ENCODE data around the gene KIAA1671. TPM values are rescaled to one million over a fixed set of nuclear protein-coding genes. Genes with fewer than 3 reads are reported as not detected.
A peak's percentile ranks its signal among the peaks of the same experiment; 100 is the strongest.

Gene KIAA1671
- total and polyA plus RNA-seq, 2 of the 13 experiments (the other 11 are each of a cell fraction or from before 2014, with no cell fraction given), result 13.5 to 13.6 TPM

DNA sequence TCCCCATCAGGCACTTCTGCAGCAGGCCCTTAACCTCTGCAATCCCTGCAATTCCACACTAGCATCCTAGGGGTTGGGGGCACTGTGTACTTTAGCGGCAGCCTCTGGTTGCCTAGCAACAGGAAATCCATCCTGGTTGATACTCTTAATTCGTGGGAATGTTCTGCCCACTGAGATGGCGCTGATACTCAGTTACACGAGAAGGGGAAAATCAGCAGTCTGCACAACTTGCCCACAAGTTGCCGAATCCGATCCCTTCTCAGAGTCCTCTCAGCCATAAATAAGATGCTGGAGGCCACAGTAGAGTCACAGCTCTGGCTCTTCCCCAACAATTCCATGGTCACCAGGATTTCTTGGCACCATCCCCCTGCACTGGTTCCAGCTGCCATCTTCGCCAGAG lies 189.6 kb downstream of the KIAA1671 start:
- no TSS peak for BruUV-seq (replicated peaks)
- POLR2A ChIA-PET, result no interaction called here
- CTCF ChIA-PET (ENCODE audit: low intra/inter-chr PET ratio, low total read pairs), result no interaction called here

DNA sequence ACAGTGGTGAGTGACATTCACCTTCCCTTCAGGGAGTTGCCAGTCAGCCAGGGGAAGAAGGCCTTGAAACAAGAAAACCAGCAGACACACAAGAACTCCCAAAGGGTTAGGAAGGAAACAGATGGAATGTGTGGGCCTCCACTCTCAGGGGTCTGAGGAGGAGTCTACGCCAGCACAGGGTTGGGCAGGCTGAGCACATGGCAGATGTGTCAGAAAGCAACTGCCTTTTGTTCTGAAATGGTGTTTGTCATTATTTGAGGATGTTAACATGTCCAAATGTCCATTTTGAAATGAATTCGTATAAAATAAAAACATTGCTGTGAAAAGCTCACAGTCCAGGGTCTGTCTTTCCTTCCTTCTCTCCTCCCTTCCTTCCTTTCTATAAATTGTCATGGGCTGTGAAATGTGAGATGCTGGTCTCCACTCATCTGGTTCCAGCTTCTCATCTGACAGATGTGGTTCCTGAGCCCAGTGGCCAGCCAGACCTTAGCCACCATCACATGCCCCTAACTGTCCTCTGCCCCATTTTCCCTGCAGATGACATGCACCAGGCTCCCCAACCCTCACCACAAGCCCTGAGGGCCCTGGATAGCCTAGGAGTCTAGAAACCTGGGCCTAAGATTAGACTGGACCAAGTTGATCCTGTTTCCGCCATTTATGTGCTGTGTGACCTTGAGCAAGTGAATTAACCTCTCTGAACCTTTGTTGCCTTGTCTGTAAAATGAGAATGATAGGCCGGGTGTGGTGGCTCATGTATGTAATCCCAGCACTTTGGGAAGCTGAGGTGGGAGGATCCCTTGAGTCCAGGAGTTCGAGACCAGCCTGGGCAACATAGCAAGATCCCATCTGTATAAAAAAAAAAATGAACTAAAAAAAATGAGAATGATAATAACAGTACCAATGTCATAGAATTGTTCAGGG lies 190.9 kb downstream of the KIAA1671 start:
- intact Hi-C loops (cut with micrococcal nuclease; ENCODE audit: unreplicated experiment), result no loop called here
- peaks cover 0 to 1% of the 10 kb centered on the region in 2 experiments; a peak in 2 of 5 replicates for H3K36me3 ChIP-seq (replicated peaks in 1 of 2; ENCODE audit: control insufficient read depth in 1 of 2, insufficient read depth in 2 of 2, low read length in 2 of 2)
- H3K27ac ChIP-seq (ENCODE audit: extremely low read length, insufficient read depth, low read length), result no peak overlapping the region
- H4K20me1 ChIP-seq (ENCODE audit: insufficient read depth, low read length), result peaks cover 6% of the 10 kb centered on the region; the same call in 1 of the 2 replicates
- no peak overlapping the region for H3K4me3 ChIP-seq (replicated peaks in 1 of 3; ENCODE audit: insufficient read depth in 1 of 3, low read depth in 2 of 3, low read length in 3 of 3)
- no peak for ATAC-seq
- CTCF ChIA-PET (ENCODE audit: low intra/inter-chr PET ratio, low total read pairs), result no interaction called here
- no peak for DNase-seq (ENCODE audit: low spot score)
- in situ Hi-C loops (cut with HindIII; ENCODE audit: extremely low pct_ligation_motif_present, low pct_unique_long_range_greater_than_20kb), result no loop called here
- WGBS (ENCODE audit: low lambda C conversion rate), result 97% methylated on average over 5 of the region's 5 CpGs
- FAIRE-seq, result no peak
- no peaks in the 10 kb centered on the region for H3K9me3 ChIP-seq (ENCODE audit: low read length)
- peaks cover 15% of the 10 kb centered on the region for H3K4me1 ChIP-seq (ENCODE audit: insufficient read depth, low read length)
- H3K79me2 ChIP-seq (ENCODE audit: insufficient read depth, low read length), result peaks cover 4% of the 10 kb centered on the region
- H3K9ac ChIP-seq (ENCODE audit: insufficient read depth, low read depth, low read length), result no peak overlapping the region
- BruUV-seq (replicated peaks), result no TSS peak
- POLR2A ChIA-PET, result no interaction called here
- H3K4me2 ChIP-seq (ENCODE audit: low read depth, low read length), result no peak overlapping the region
- no peak overlapping the region for H2AFZ ChIP-seq (ENCODE audit: low read length)
- H3K27me3 ChIP-seq (ENCODE audit: control insufficient read depth in 1 of 2, insufficient read depth in 2 of 2, low read length in 2 of 2), result no peaks in the 10 kb centered on the region
- TF ChIP-seq, protein P1, sequence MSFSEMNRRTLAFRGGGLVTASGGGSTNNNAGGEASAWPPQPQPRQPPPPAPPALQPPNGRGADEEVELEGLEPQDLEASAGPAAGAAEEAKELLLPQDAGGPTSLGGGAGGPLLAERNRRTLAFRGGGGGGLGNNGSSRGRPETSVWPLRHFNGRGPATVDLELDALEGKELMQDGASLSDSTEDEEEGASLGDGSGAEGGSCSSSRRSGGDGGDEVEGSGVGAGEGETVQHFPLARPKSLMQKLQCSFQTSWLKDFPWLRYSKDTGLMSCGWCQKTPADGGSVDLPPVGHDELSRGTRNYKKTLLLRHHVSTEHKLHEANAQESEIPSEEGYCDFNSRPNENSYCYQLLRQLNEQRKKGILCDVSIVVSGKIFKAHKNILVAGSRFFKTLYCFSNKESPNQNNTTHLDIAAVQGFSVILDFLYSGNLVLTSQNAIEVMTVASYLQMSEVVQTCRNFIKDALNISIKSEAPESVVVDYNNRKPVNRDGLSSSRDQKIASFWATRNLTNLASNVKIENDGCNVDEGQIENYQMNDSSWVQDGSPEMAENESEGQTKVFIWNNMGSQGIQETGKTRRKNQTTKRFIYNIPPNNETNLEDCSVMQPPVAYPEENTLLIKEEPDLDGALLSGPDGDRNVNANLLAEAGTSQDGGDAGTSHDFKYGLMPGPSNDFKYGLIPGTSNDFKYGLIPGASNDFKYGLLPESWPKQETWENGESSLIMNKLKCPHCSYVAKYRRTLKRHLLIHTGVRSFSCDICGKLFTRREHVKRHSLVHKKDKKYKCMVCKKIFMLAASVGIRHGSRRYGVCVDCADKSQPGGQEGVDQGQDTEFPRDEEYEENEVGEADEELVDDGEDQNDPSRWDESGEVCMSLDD (CRISPR knock-in tag; IDR thresholded peaks at IDR 0.05; ENCODE audit: borderline replicate concordance), result no peak
- TF ChIP-seq ZNF225 (CRISPR knock-in tag; IDR thresholded peaks at IDR 0.05), result no peak
- no peak for TF ChIP-seq ZNF883 (CRISPR knock-in tag; IDR thresholded peaks at IDR 0.05; ENCODE audit: not compliant biosample characterization)
- TF ChIP-seq, protein P2, sequence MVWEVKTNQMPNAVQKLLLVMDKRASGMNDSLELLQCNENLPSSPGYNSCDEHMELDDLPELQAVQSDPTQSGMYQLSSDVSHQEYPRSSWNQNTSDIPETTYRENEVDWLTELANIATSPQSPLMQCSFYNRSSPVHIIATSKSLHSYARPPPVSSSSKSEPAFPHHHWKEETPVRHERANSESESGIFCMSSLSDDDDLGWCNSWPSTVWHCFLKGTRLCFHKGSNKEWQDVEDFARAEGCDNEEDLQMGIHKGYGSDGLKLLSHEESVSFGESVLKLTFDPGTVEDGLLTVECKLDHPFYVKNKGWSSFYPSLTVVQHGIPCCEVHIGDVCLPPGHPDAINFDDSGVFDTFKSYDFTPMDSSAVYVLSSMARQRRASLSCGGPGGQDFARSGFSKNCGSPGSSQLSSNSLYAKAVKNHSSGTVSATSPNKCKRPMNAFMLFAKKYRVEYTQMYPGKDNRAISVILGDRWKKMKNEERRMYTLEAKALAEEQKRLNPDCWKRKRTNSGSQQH (CRISPR knock-in tag; IDR thresholded peaks at IDR 0.05; ENCODE audit: low read depth), result no peak
- TF ChIP-seq KLF13 (CRISPR knock-in tag; IDR thresholded peaks at IDR 0.05), result no peak
- TF ChIP-seq MAZ (IDR thresholded peaks at IDR 0.05; ENCODE audit: borderline replicate concordance, low read depth, low read length), result no peak
- TF ChIP-seq MAZ (CRISPR knock-in tag; IDR thresholded peaks at IDR 0.05; ENCODE audit: low read depth), result no peak

More for the DNA sequence above, 189.6 kb downstream of the KIAA1671 start:
- no peaks in the 10 kb centered on the region for H3K9me3 ChIP-seq (ENCODE audit: low read length)
- no peak overlapping the region for H3K4me3 ChIP-seq (replicated peaks in 1 of 3; ENCODE audit: insufficient read depth in 1 of 3, low read depth in 2 of 3, low read length in 3 of 3)
- DNase-seq (ENCODE audit: low spot score) (no peak), FAIRE-seq (no peak), ATAC-seq (no peak)
- in situ Hi-C loops (cut with HindIII; ENCODE audit: extremely low pct_ligation_motif_present, low pct_unique_long_range_greater_than_20kb), result no loop called here
- H3K27ac ChIP-seq (ENCODE audit: extremely low read length, insufficient read depth, low read length), result no peak overlapping the region
- peaks cover 2 to 6% of the 10 kb centered on the region in 2 experiments; a peak in 2 of 5 replicates for H3K36me3 ChIP-seq (replicated peaks in 1 of 2; ENCODE audit: control insufficient read depth in 1 of 2, insufficient read depth in 2 of 2, low read length in 2 of 2)
- no peaks in the 10 kb centered on the region for H3K27me3 ChIP-seq (ENCODE audit: control insufficient read depth in 1 of 2, insufficient read depth in 2 of 2, low read length in 2 of 2)
- TF ChIP-seq POGZ (CRISPR knock-in tag; IDR thresholded peaks at IDR 0.05), result no peak
- TF ChIP-seq, protein P3, sequence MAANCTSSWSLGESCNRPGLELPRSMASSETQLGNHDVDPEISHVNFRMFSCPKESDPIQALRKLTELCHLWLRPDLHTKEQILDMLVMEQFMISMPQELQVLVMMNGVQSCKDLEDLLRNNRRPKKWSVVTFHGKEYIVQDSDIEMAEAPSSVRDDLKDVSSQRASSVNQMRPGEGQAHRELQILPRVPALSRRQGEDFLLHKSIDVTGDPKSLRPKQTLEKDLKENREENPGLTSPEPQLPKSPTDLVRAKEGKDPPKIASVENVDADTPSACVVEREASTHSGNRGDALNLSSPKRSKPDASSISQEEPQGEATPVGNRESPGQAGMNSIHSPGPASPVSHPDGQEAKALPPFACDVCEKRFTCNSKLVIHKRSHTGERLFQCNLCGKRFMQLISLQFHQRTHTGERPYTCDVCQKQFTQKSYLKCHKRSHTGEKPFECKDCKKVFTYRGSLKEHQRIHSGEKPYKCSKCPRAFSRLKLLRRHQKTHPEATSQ (CRISPR knock-in tag; IDR thresholded peaks at IDR 0.05; ENCODE audit: borderline replicate concordance), result no peak
- TF ChIP-seq RFX1 (IDR thresholded peaks at IDR 0.05), result peak; percentile 23; the same call in 1 of the 2 replicates
- no peak for TF ChIP-seq ZNF558 (CRISPR knock-in tag; IDR thresholded peaks at IDR 0.05; ENCODE audit: borderline replicate concordance)
- no peak for TF ChIP-seq NCOR1 (IDR thresholded peaks at IDR 0.05; ENCODE audit: borderline replicate concordance, low read length)
- TF ChIP-seq BRD4 (CRISPR knock-in tag; IDR thresholded peaks at IDR 0.05), result no peak
- no peak for TF ChIP-seq STAG1 (CRISPR knock-in tag; IDR thresholded peaks at IDR 0.05)
- no peak overlapping the region for H3K4me2 ChIP-seq (ENCODE audit: low read depth, low read length)
- intact Hi-C loops (cut with micrococcal nuclease; ENCODE audit: unreplicated experiment), result no loop called here
- H3K4me1 ChIP-seq (ENCODE audit: insufficient read depth, low read length), result peaks cover 15% of the 10 kb centered on the region
- H3K9ac ChIP-seq (ENCODE audit: insufficient read depth, low read depth, low read length), result no peak overlapping the region
- 91% methylated on average over 2 of the region's 7 CpGs for WGBS (ENCODE audit: low lambda C conversion rate)
- no peak overlapping the region for H2AFZ ChIP-seq (ENCODE audit: low read length)
- peaks cover 6% of the 10 kb centered on the region; the same call in 1 of the 2 replicates for H4K20me1 ChIP-seq (ENCODE audit: insufficient read depth, low read length)
- H3K79me2 ChIP-seq (ENCODE audit: insufficient read depth, low read length), result peaks cover 10% of the 10 kb centered on the region
